GM12878 (cell line): ENCODE measurements around the gene TMUB2. TPM values are rescaled to one million over a fixed set of nuclear protein-coding genes. Genes with fewer than 3 reads are reported as not detected.
A peak's percentile ranks its signal among the peaks of the same experiment; 100 is the strongest.

Source experiments
- ATAC-seq: fragments of 200-7000 bp; cut with Tn5 transposase; 3 replicates; pipeline ENCODE4 v1.9.1; 2020; ENCODE audit warnings: mild to moderate bottlenecking, moderate library complexity
- BruUV-seq: library from RNA; stranded (reverse); fragments of 400-500 nt; replicated peaks from 2 replicates; lab custom pipeline; 2021; lab: Mats Ljungman, UMichigan
- CTCF ChIA-PET: fragments of 300-600 bp; sonication (Branson Sonifier 250); formaldehyde crosslinking; extraction: SDS; loops from one replicate; lab custom pipeline; 2021; ENCODE audit warnings: inconsistent platforms; lab: Yijun Ruan, JAX
- POLR2A ChIA-PET: fragments of 350-600 bp; formaldehyde crosslinking; extraction: SDS; loops from one replicate; lab custom pipeline; 2021; ENCODE audit warnings: inconsistent platforms; lab: Charles Lee
- RAD21 ChIA-PET: fragments of 300-600 bp; sonication (Branson Sonifier 250); formaldehyde crosslinking; loops from one replicate; lab custom pipeline; 2023; ENCODE audit warnings: antibody characterized with exemption; ENCODE audit not compliant: unreplicated experiment; lab: Charles Lee
- SMC1A ChIA-PET: fragments of 300-600 bp; sonication (Branson Sonifier 250); formaldehyde crosslinking; loops from one replicate; lab custom pipeline; 2023; ENCODE audit not compliant: unreplicated experiment, uncharacterized antibody; lab: Charles Lee
- DNase-seq: peaks from one replicate; pipeline ENCODE4 v3.0.0-alpha.2; 2011; ENCODE audit warnings: low read depth, low spot score
- FAIRE-seq: peaks from 3 replicates; lab custom pipeline; 2011; peaks lifted over from hg19 to GRCh38; lab: Jason Lieb, UNC
- H2AFZ ChIP-seq: 2 replicates; pipeline ENCODE4 v1.6.0; 2011; ENCODE audit warnings: low read depth, low read length, control low read depth; ENCODE audit not compliant: control insufficient read depth
- H3K27ac ChIP-seq: 2 replicates; pipeline ENCODE4 v1.5.1; 2011; ENCODE audit warnings: control low read depth; ENCODE audit not compliant: control insufficient read depth, insufficient read depth
- H3K27me3 ChIP-seq, 2 experiments: replicated peaks in 1 of 2; 2 replicates each; pipeline versions ENCODE4 v1.6.0 to v1.6.1; 2011; ENCODE audit warnings: low read length in 1 of 2; ENCODE audit not compliant: control insufficient read depth in 2 of 2, insufficient read depth in 2 of 2
- H3K36me3 ChIP-seq, 2 experiments: 2 replicates each; pipeline ENCODE4 v1.5.1; 2011; ENCODE audit warnings: low read length in 1 of 2; ENCODE audit not compliant: control insufficient read depth in 2 of 2, insufficient read depth in 2 of 2
- H3K4me1 ChIP-seq: 2 replicates; pipeline ENCODE4 v1.6.1; 2011; ENCODE audit warnings: mild to moderate bottlenecking, low read length, moderate library complexity, mixed read lengths; ENCODE audit not compliant: control insufficient read depth, insufficient read depth
- H3K4me2 ChIP-seq: 2 replicates; pipeline ENCODE4 v1.6.0; 2011; ENCODE audit warnings: control low read depth; ENCODE audit not compliant: control insufficient read depth, insufficient read depth
- H3K4me3 ChIP-seq: fragments of 200-600 bp; sonication (generic); 2 replicates; pipeline ENCODE4 v1.5.1; 2016
- H3K79me2 ChIP-seq: 2 replicates; pipeline ENCODE4 v1.6.0; 2011; ENCODE audit warnings: low read length; ENCODE audit not compliant: control insufficient read depth, insufficient read depth
- H3K9ac ChIP-seq: 2 replicates; pipeline ENCODE4 v1.8.0; 2011; ENCODE audit warnings: low read length, control low read depth, mixed read lengths; ENCODE audit not compliant: control insufficient read depth, insufficient read depth
- H3K9me3 ChIP-seq: replicated peaks from 3 replicates; pipeline ENCODE4 v1.5.1; 2011; ENCODE audit warnings: mild to moderate bottlenecking, low read length; ENCODE audit not compliant: control insufficient read depth, insufficient read depth
- H4K20me1 ChIP-seq: 2 replicates; pipeline ENCODE4 v1.6.0; 2011; ENCODE audit not compliant: control insufficient read depth, insufficient read depth
- BMI1 ChIP-seq: fragments of 450-650 bp; IDR thresholded peaks from 2 replicates; pipeline ENCODE4 v1.6.1; 2016; ENCODE audit warnings: mild to moderate bottlenecking, moderate library complexity, borderline replicate concordance
- EP300 ChIP-seq, 2 experiments: fragments of 150-350 bp in 1 of 2; IDR thresholded peaks; 2 replicates each; pipeline ENCODE4 v1.6.1; 2011 to 2012; ENCODE audit warnings: low read depth in 2 of 2, low read length in 2 of 2, borderline replicate concordance in 1 of 2, improper control_type of control experiment in 1 of 2, inconsistent platforms in 1 of 2; ENCODE audit not compliant: control insufficient read depth in 1 of 2
- HDGF ChIP-seq: fragments of 450-650 bp; IDR thresholded peaks from 2 replicates; pipeline ENCODE4 v1.6.1; 2016; ENCODE audit warnings: antibody characterized with exemption
- MLLT1 ChIP-seq: fragments of 450-650 bp; IDR thresholded peaks from 2 replicates; pipeline ENCODE4 v1.6.1; 2016; ENCODE audit warnings: mild to moderate bottlenecking
- PML ChIP-seq: IDR thresholded peaks from 2 replicates; pipeline ENCODE4 v1.6.1; 2012; ENCODE audit warnings: low read length, inconsistent platforms
- POLR2AphosphoS5 ChIP-seq: IDR thresholded peaks from 2 replicates; pipeline ENCODE4 v1.6.1; 2011; ENCODE audit warnings: mild to moderate bottlenecking, low read length, inconsistent platforms
- RELB ChIP-seq: fragments of 450-650 bp; IDR thresholded peaks from 2 replicates; pipeline ENCODE4 v1.6.1; 2017; ENCODE audit warnings: low read depth, mild to moderate bottlenecking, moderate library complexity
- RUNX3 ChIP-seq: IDR thresholded peaks from 2 replicates; pipeline ENCODE4 v1.6.1; 2012; ENCODE audit warnings: low read length, inconsistent platforms
- WGBS: methylation state at CpG from one replicate; pipeline ENCODE4 v1.1.6; 2016; ENCODE audit warnings: low lambda C conversion rate; ENCODE audit not compliant: insufficient replicate concordance, insufficient coverage; ENCODE audit errors: missing lambda C conversion rate; 5-methylcytosine and 5-hydroxymethylcytosine counted together
- in situ Hi-C: fragments of 300-500 bp; cut with MboI; formaldehyde crosslinking; loops from 9 replicates; pipeline ENCODE4 v1.14.3; 2018; ENCODE audit warnings: mixed read lengths
- intact Hi-C: fragments of 100-400 bp; cut with micrococcal nuclease; formaldehyde crosslinking; loops from one replicate; pipeline ENCODE4 v1.14.2; 2022; ENCODE audit not compliant: unreplicated experiment
- polyA plus RNA-seq, 11 experiments: library from polyadenylated mRNA; depleted of rRNA in 4 of 11; unstranded in 6 of 11; stranded (reverse) in 5 of 11; fragments of >200 nt; fragmentation: Nextera tagmentation in 4 of 11; fragmentation: Illumina TruSeq in 1 of 11; extraction: Ambion mirVana in 4 of 11; extraction: Trizol in 1 of 11; gene quantifications; 1 replicate in 1 of 11; 2 replicates in 10 of 11; pipeline versions ENCODE4 v1.2.1 to v1.2.3, GENCODE V29; 2011 to 2016; ENCODE audit warnings: inconsistent platforms in 2 of 11, missing spikeins in 2 of 11, low read depth in 1 of 11
- total RNA-seq, 4 experiments: library from RNA; depleted of rRNA in 3 of 4; stranded (reverse); fragments of >200 nt in 3 of 4; fragmentation: Illumina TruSeq in 1 of 4; extraction: Trizol in 1 of 4; gene quantifications; 2 replicates each; pipeline versions ENCODE4 v1.2.1 to v1.2.3, GENCODE V29; 2013 to 2021

Gene TMUB2
- total and polyA plus RNA-seq, 10 of the 15 experiments (the other 5 are each of a cell fraction or from before 2014, with no cell fraction given) = 4.3 to 34.0 (median 20.0) TPM

- POLR2A ChIA-PET = interaction anchor here (0.7 to 2.6 kb wide), 14 partner anchors 8 to 137 kb away, joined by 3 to 16 read pairs (median 7); partner anchors contain the start of genes ATXN7L3, GRN, SLC25A39 and TMUB2
- Histone ChIP-seq H3K79me2 (peaks cover 6% of the 10 kb centered on the region), H3K4me2 (peak overlapping the region; percentile 83), H3K27me3 (no peaks in the 10 kb centered on the region), H3K9ac (peak overlapping the region; percentile 73), H3K9me3 (no peaks in the 10 kb centered on the region), H2AFZ (peak overlapping the region; percentile 33; the same call in 1 of the 2 replicates), H3K27ac (peak overlapping the region; percentile 82), H3K36me3 (peaks cover 36 to 47% of the 10 kb centered on the region in 2 experiments; a peak in 3 of 4 replicates), H3K4me1 (peaks cover 19% of the 10 kb centered on the region), H4K20me1 (peaks cover 2% of the 10 kb centered on the region; the same call in 1 of the 2 replicates), H3K4me3 (peak overlapping the region; percentile 54; the same call in 1 of the 2 replicates)
- in situ Hi-C loops (loop anchor here (25.0 kb wide), 1 partner anchor 302 kb away; the partner anchor contains the start of gene GPATCH8), intact Hi-C loops (loop anchor here (1.0 to 10.0 kb wide), 2 partner anchors 121 to 295 kb away; partner anchors contain the start of gene GPATCH8)
- BruUV-seq = TSS peak; percentile 14
- FAIRE-seq (peak; percentile 56), ATAC-seq (peak; percentile 66), DNase-seq (no peak)
- SMC1A ChIA-PET = interaction anchor here (0.6 to 3.1 kb wide), 27 partner anchors 8 to 156 kb away, joined by 3 to 38 read pairs (median 5); partner anchors contain the start of genes GRN and TMUB2
- CTCF ChIA-PET = interaction anchor here (0.5 to 7.0 kb wide), 49 partner anchors 8 to 972 kb away, joined by 3 to 135 read pairs (median 4); partner anchors contain the start of genes ASB16, ATXN7L3, FAM171A2 and GRN
- RAD21 ChIA-PET = interaction anchor here (0.6 to 3.7 kb wide), 27 partner anchors 9 to 996 kb away, joined by 3 to 46 read pairs (median 4); partner anchors contain the start of genes ATXN7L3, GRN, HROB and SLC25A39
- WGBS = 7% methylated on average over 11 of the region's 11 CpGs
- TF ChIP-seq EP300 (IDR thresholded peaks at IDR 0.05; ENCODE audit: borderline replicate concordance in 1 of 2, control insufficient read depth in 1 of 2, low read depth in 2 of 2, low read length in 2 of 2) = no peak
- TF ChIP-seq MLLT1 = peak; percentile 33; the same call in 1 of the 2 replicates
- TF ChIP-seq POLR2AphosphoS5 = peak; percentile 20; the same call in 1 of the 2 replicates
- peak; percentile 90 for TF ChIP-seq HDGF
- TF ChIP-seq PML = peak; percentile 78
- TF ChIP-seq BMI1 = no peak
- TF ChIP-seq RUNX3 = peak; percentile 21; the same call in 1 of the 2 replicates
- TF ChIP-seq RELB = peak; percentile 46; the same call in 1 of the 2 replicates
Measured at GRCh38 chr17:44209786-44210341, 23.1 kb downstream of the TMUB2 start.
